H1 (cell line): ENCODE results near the gene SLC17A8. TPM values are rescaled to one million over a fixed set of nuclear protein-coding genes. Genes with fewer than 3 reads are reported as not detected.

Source experiments
- GTF2F1 ChIP-seq: IDR thresholded peaks from 2 replicates; pipeline ENCODE4 v1.6.1; 2012; ENCODE audit warnings: low read depth, low read length, improper control_type of control experiment, borderline replicate concordance
- KDM5A ChIP-seq: fragments of 200-600 bp; IDR thresholded peaks from 2 replicates; pipeline ENCODE4 v1.7.1; 2012; ENCODE audit warnings: mild to moderate bottlenecking, low read length, inconsistent platforms, mixed read lengths
- SIX5 ChIP-seq: IDR thresholded peaks from 2 replicates; pipeline ENCODE4 v1.6.1; 2011; ENCODE audit warnings: mild to moderate bottlenecking, low read depth, low read length
- SUZ12 ChIP-seq: fragments of 200-600 bp; sonication (generic); IDR thresholded peaks from 2 replicates; pipeline ENCODE4 v1.6.1; 2012; ENCODE audit warnings: mild to moderate bottlenecking, inconsistent platforms, low read length, moderate library complexity, mixed read lengths
- YY1 ChIP-seq: IDR thresholded peaks from 2 replicates; pipeline ENCODE4 v1.6.1; 2011; ENCODE audit warnings: low read depth, mild to moderate bottlenecking, low read length
- polyA plus RNA-seq, 7 experiments: library from polyadenylated mRNA; depleted of rRNA in 3 of 7; stranded (reverse) in 5 of 7; unstranded in 2 of 7; fragments of >200 nt in 5 of 7; fragments of 200-250 nt in 2 of 7; gene quantifications; 1 replicate in 5 of 7; 2 replicates in 1 of 7; 4 replicates in 1 of 7; pipeline versions ENCODE4 v1.2.1 to v1.2.3, GENCODE V29; 2011 to 2013; ENCODE audit warnings: missing spikeins in 2 of 7, mixed read lengths in 2 of 7
- total RNA-seq: library from RNA; stranded (reverse); fragmentation: NEBNext Ultra II Directional; extraction: Animal tissue kit (Norgen Biotek cat#: 25700); gene quantifications from 2 replicates; pipeline ENCODE4 v1.2.1, GENCODE V29; 2021
- TF ChIP-seq, protein P1 (sequence below): IDR thresholded peaks from 2 replicates; pipeline ENCODE4 v1.6.1; 2011; ENCODE audit warnings: low read depth, mild to moderate bottlenecking, low read length; ENCODE audit not compliant: insufficient read depth

The SLC17A8 gene
- total and polyA plus RNA-seq, 2 of the 8 experiments (the other 6 are each of a cell fraction or from before 2014, with no cell fraction given), result 0.14 to 0.30 TPM

DNA sequence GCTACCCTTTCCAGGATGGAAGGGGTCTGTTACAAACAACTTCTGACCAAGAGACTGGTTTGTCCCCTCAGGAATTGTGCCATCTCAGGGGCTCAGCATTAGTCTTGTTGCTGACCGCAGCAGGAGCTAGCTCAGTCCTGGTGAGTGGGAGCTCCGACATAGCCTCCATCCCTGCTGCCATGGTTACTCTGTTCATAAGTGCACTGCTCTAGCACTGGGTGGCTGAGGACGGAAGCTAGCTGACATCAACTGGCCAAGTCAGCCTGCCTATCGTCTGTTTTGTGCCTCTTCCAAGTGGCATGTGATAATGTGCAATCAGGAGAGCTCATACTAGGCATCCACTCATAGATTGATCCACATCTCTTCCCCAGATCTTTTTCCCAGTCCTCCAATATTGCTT lies 7.5 kb downstream of the SLC17A8 start (continued):
- TF ChIP-seq KDM5A (no peak), GTF2F1 (no peak), SIX5 (no peak), SUZ12 (no peak), YY1 (no peak)
- TF ChIP-seq, protein P1, sequence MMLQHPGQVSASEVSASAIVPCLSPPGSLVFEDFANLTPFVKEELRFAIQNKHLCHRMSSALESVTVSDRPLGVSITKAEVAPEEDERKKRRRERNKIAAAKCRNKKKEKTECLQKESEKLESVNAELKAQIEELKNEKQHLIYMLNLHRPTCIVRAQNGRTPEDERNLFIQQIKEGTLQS, result no peak
